Raji (cell line): ENCODE measurements around the gene LELP1.

Experiments
- POLR2A ChIP-seq: IDR thresholded peaks from 2 replicates; pipeline ENCODE4 v1.6.1; 2011; ENCODE audit warnings: low read depth, low read length, control low read depth; ENCODE audit not compliant: insufficient read depth

LELP1 gene

DNA sequence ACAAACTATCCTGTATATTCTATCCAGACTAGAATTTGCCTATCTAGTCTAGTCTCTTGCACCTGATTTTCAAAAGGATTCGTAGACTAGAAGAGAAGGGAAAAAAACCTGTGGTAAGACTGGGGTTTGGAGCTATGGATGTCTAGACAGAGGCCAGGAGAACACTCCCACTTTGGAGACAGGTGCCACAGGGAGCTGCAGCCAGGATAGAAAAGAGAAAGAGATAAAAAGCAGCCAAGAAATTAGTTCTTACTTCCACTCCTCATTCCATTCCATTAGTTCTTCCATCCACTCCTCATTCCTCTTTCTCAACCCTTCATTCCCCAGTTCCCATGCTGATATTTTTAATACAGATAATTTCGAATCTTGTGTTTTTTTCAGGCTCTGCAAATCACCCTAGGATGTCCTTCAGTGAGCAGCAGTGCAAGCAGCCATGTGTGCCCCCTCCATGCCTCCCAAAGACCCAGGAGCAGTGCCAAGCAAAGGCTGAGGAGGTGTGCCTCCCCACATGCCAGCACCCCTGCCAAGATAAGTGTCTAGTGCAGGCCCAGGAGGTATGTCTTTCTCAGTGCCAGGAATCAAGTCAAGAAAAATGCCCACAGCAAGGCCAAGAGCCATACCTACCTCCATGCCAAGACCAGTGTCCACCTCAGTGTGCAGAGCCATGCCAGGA lies 14.7 kb downstream of the LELP1 start:
- no peak for TF ChIP-seq POLR2A

DNA sequence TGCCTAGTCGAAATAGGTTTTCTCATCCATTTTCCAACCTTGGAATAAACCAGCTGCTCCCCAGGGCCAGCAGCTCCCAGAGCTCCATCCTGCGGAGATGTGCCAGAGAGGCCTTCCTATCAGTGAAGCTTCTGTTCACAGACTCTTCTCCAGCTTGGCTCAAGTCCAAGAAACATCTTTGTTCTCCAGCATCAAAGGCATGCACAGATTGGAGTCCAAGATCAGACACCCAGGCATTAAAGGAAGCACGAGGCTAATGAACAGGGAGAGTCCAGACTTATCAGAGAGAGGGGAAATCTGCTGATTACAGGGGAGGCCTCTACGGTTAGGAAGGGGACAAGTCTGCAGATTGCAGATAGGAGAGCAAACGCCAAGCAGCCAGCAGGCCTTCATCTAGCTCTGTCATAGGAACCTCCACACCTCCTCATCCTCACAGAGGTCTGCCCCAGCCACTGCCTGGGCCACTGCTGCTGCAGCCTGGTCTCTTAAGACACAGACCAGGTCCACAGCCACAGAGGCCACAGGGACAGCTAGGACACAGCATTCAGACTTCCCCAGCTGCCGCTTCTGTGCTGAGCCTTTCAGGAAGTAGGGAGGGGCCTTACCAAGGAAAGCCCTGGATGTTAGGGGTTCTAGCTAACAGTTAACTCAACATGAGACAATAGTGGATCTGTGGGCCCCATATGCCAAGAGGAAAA lies 17.5 kb downstream of the LELP1 start:
- TF ChIP-seq POLR2A = no peak

DNA sequence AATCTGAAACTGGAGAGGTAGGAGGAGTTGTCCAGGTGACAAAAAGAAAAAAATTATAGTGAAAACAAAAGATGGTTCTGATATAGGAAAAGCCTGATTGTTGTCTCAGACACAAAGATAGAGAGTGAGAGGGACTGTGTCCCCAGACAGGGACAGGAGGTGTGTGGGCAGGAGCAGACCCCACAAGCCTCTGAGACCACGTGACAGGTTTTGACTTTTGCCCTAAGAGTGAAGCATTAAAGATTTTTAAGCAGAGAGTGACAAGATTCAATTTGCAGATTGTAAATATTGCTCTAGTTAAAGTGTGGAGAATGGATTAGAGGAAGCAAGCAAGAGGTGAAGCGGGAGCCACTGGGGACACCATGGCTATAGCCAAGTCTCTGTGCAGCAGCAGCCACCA lies 24.6 kb downstream of the LELP1 start:
- TF ChIP-seq POLR2A = no peak

DNA sequence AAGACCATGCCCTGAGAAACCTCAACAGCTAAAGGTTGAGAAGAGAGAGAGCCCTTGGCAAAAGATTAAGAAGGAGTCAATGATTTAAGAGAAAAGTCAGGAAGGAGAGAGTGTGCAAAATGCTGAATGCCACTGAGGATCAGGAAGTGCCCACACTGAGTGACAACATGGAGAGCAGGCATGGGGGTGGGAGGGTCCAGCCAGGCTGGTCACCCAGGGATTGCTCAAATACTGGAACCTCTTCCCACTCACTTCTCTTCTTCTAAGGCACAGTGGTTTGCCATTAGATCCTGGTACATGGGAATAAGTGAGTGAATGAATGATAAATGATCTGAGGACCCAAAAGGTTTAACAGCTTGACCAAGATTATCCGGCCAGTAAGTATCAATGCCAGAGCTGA lies 25.3 kb downstream of the LELP1 start:
- no peak for TF ChIP-seq POLR2A

DNA sequence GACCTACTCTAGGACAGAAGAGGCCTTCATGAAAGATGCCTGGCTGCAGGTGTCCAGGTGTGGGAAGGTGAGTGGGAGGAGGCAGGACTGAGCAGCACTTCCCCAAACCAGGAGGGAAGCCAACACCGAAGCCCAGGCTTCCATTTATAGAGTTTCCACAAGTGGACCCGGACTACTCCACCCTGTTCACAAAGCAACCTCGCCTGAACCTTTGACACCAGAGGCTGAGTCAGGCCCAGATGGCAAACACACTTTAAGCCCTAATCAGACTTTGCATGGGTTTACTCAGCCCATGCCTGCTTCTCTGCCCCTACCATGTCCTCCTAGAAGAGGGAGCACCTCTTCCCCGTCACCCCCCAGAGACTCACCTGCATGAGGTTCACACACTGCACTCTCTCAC lies 28.1 kb downstream of the LELP1 start:
- no peak for TF ChIP-seq POLR2A

DNA sequence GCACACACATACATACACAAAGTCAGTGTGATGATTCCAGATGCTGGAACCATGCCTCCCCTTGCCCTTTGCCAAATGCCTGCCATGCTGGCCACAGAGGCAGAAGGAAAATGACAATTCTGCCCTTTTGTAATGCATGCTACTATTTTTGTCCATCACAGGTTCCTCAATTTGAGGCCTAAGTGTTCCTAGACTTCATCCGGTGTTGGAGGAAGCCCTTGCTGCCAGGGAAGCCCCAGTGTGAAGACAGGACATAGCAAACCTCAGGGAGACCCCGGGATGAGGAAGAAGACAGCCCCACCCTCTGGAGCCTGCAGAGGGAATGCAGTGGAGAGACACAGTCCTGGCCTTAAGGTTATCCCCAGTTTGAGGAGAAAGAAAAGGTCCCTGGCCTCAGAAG lies 28.6 kb downstream of the LELP1 start:
- no peak for TF ChIP-seq POLR2A

DNA sequence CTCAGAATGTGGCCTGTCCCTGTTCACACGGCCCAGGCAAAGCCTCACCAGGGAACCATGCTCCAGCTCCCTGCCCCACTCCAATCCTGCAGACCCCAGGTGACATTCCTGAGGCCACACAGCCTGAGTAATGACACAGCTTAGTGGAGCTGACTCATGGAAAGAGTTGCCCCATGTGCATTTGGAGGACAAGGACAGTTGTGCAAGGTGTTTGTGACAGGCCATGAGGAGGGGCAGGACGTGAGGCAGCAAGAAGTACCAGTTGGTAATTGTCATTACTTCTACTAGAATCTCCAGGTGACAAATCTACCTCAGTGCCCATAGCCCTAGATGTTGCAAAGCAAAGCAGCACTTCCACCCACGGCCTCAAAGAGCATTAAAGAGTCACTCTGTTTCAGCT lies 29.3 kb downstream of the LELP1 start:
- TF ChIP-seq POLR2A = no peak

DNA sequence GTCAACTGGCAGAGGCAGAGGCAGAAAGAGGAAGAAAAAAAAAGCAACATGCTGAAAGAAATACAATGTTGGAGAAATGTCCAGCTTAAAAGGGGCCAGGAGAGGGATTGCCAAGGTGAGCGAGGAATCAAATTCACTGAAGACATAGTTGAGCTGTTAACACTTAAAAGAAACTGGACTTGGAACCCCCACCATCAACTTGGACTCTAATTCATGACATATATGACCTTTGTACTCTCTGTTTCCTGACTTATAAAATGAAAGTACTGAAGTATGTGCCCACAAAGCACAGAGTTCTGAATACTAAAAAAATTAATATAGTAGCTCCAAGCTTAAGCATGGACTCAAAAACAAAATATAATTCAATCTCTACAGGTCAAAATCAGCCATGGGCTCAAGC lies 30.2 kb downstream of the LELP1 start:
- no peak for TF ChIP-seq POLR2A

DNA sequence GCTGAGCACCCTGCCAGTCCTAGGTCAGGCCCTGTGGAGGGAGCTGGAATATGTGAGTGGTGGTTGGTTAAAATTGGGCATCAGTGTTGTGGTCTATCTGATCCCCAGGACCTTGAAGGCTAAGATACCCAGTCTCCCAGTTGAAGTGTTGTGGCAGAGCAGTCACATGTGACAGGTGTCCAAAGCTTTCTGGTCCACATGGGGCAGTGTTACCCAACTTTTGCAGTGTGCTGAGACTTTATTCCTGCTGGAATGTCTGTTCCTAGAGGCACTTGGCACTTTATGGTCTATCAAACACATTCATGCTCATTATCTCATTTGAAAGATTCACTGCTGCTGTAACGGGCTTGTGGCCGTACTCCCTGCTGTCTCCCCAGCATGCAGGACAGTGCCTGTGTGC lies 35.3 kb downstream of the LELP1 start:
- no peak for TF ChIP-seq POLR2A

DNA sequence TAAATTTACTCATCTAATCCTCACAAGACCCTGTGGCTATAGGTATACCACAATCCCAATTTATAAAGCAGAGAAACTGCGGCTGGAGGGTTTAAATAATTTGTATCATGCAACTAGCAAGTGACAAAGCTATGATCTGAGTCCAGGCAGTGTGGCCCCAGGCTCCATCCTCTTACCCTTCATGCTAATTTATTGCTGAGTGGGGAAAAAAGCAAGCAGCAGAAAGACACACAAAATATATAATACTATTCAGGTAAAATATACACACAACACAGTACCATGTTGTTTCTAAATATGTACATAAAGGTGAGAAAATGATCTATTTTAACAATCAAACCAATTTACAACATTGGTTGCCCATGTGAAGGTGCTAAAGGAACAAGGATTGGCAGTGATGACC lies 38.9 kb downstream of the LELP1 start:
- no peak for TF ChIP-seq POLR2A

DNA sequence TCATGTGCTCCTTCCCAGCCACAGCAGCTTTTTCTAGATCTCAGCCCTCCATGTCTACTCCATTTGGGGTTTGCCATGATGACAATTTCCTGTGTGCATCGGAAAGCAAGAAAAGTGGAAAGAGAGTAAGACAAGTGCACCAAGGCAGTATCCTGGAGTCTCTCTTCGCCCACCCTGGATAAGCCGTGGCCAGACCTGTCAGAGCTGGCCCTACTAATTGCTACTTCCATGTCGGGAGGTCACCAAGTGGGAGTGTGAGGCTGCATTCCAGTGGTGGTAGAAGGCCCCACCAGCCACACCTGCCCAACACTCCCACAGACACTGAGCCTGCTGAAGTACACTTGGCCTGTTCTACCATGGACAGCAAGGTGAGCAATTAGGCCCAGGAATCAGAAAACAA lies 42.2 kb downstream of the LELP1 start:
- TF ChIP-seq POLR2A = no peak

DNA sequence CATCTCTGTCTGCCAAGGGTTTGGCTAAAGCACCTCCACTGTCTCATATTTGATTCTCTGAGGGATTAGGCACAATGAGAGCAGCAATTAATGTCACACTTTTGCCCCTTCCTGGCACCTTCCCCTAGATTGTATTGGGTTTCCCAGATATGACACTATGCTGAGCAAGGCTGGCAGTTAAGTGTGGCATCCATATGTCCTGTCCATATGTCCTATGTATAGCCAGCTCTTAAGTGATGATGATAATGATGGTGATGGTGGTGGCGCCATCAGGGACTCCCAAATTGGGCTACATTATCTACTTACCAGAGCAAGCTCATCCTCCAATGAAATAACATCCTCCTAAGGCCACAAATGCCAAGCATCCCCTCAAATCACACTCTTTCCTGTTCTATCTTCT lies 42.8 kb downstream of the LELP1 start:
- TF ChIP-seq POLR2A = no peak

DNA sequence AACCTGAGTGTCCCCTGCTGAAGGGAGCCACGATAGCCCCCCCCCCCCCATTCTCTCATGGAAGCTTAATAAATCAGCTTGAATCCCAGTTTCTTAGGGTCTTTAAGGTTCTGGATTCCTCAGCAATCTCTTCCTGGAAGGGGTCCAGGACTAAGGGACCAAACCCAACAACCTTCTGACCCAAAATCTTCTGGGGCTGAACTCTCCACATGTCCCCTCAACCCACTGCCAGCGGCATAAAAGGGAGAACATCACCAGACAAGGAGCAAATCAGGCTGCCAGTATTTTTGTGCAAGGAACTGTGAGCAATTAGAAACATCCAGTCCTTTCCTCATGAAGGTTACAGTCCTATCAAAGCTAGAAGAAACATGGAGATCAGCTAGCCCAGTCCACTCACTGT lies 43.6 kb downstream of the LELP1 start:
- TF ChIP-seq POLR2A = no peak

DNA sequence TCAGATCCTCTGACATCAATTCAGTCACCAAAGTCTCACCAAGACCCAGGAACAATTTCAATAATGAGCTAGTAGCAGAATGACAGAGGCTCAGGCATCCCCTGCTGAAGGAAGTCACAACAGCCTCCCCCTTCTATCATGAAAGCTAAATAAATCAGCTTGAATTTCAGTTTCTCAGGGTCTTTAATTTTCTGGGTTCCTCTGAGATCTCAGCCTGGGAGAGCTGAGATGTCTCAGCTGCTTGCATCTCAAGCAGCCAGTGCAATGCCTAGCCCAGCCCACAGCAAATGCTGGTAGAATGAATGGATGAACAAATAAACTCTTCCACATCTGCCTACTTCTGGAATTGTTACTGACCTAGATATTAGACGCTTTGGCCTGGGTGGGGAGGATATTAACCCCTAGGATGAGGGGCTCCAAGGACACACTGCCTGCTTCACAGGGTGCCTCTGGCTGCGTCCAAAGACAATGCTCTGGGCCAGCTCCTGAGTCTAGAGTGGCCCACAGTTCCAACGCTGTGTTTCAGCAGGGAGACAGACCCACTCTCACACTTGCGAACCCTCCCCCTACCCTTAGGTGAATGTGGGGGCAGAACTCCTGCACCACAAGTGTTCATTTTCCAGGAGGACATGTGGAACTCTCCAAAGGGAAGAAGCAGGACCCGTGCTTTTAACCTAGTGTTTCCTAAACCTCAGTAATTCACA lies 45.1 kb downstream of the LELP1 start:
- TF ChIP-seq POLR2A = no peak

DNA sequence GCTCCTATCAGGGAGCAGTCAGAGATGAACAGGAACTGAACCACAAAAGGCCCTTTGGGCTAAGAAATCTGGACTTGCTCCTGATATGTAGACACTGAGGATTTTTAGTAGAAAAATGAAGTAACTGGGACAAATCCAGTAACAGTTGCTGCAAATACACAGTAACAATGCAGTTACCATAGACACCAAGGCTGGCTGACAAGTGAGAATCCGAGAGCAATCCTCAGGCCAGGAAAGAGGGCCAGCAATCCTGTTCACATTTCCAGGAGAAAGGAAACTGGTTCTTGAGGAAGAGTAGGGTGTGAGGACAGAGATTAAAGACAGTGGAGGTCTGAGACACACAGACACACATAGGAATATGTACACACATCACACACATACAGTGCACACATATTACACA lies 46.9 kb downstream of the LELP1 start:
- TF ChIP-seq POLR2A = no peak

DNA sequence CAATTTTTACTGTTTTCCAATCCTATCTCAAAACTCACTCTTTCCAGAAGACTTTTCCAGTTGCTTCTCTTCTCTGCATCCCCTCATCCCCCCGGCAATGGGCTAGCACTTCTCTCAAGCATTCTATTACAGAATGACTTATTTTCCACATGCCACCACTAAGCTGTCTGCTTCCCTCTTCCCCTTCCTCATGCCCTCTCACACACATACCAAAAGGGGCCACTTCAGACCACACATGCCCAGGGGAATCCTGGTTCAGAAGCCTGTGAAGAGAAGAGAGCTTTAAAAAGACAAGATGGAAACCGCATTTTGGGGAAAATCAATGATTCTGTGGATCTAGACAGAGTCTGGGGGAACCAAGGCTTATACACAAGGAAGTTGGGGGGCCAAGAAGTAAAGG lies 47.9 kb downstream of the LELP1 start:
- no peak for TF ChIP-seq POLR2A

DNA sequence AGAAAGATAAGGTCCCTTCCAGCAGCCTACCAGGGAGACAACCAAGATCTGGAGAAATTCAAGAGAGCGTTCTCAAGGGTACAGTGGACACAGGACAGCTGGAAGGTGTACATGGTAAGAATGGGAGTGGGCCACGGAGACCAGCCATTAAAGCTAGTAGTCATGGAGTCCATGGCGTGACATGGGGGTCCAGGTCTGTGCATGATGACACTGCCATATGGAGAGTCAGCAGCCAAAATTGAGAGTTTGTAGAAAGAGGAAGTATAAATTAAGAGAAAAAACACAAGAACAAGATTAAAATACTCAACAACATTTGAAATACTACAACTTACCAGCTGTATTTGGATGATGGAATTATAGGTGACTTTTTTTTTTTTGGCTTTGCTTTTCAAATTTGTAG lies 48.3 kb downstream of the LELP1 start:
- TF ChIP-seq POLR2A = no peak

DNA sequence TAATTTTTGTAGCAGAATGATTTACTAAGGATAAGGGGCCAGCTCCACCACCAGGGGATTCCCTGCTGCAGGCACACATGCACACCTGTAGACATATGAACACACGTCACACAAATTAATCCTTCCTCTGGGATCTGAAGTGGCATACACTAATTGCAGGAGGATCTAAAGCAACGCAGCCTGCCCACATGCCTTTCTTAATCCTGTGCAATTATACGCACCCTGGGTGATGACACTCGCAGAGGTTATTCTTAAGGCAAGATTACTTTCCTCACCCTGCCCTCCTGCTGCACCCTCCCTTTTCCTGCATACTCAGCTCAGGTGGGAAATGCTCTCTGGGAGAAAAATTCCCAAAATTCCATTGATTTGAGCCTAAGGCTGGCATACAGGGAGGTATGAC lies 48.8 kb downstream of the LELP1 start:
- no peak for TF ChIP-seq POLR2A
